Smooth muscle cell (in vitro differentiated cells): Measurements from ENCODE around the gene PTPRK. TPM values are rescaled to one million over a fixed set of nuclear protein-coding genes. Genes with fewer than 3 reads are reported as not detected.

ENCODE experiments used
- DNase-seq: peaks from one replicate; lab custom pipeline; 2025; ENCODE audit not compliant: unreplicated experiment; lab: John Stamatoyannopoulos, UW
- H2AFZ ChIP-seq: fragments of 200-600 bp; sonication (generic); 2 replicates; pipeline ENCODE4 v1.6.0; 2016; ENCODE audit warnings: antibody characterized with exemption, low read depth, mild to moderate bottlenecking
- H3F3A ChIP-seq: fragments of 200-600 bp; sonication (generic); 2 replicates; pipeline ENCODE4 v1.6.0; 2017; ENCODE audit warnings: antibody characterized with exemption, low read depth
- H3K27ac ChIP-seq: fragments of 200-600 bp; sonication (generic); 2 replicates; pipeline ENCODE4 v1.5.1; 2016; ENCODE audit warnings: low read depth, mild to moderate bottlenecking
- H3K27me3 ChIP-seq: fragments of 200-600 bp; sonication (generic); 2 replicates; pipeline ENCODE4 v1.6.1; 2016; ENCODE audit warnings: low read depth, mild to moderate bottlenecking
- H3K36me3 ChIP-seq: fragments of 200-600 bp; sonication (generic); 2 replicates; pipeline ENCODE4 v1.5.1; 2016; ENCODE audit warnings: low read depth
- H3K4me1 ChIP-seq: fragments of 200-600 bp; sonication (generic); 2 replicates; pipeline ENCODE4 v1.5.1; 2016; ENCODE audit warnings: low read depth
- H3K4me2 ChIP-seq: fragments of 200-600 bp; sonication (generic); 2 replicates; pipeline ENCODE4 v1.6.0; 2016; ENCODE audit warnings: mild to moderate bottlenecking
- H3K4me3 ChIP-seq: fragments of 200-600 bp; sonication (generic); 2 replicates; pipeline ENCODE4 v1.5.1; 2016; ENCODE audit warnings: mild to moderate bottlenecking
- H3K79me2 ChIP-seq: fragments of 200-600 bp; sonication (generic); 2 replicates; pipeline ENCODE4 v1.6.0; 2016; ENCODE audit warnings: low read depth, mild to moderate bottlenecking
- H3K9ac ChIP-seq: fragments of 200-600 bp; sonication (generic); 2 replicates; pipeline ENCODE4 v1.6.0; 2016; ENCODE audit warnings: low read depth
- H3K9me3 ChIP-seq: fragments of 200-600 bp; sonication (generic); replicated peaks from 2 replicates; pipeline ENCODE4 v1.5.1; 2016; ENCODE audit warnings: low read depth
- H4K20me1 ChIP-seq: fragments of 200-600 bp; sonication (generic); 2 replicates; pipeline ENCODE4 v1.6.0; 2016; ENCODE audit warnings: low read depth
- CTCF ChIP-seq: fragments of 200-600 bp; sonication (generic); IDR thresholded peaks from 2 replicates; pipeline ENCODE4 v1.5.1; 2017; ENCODE audit warnings: borderline replicate concordance, mild to moderate bottlenecking, antibody characterized with exemption; ENCODE audit not compliant: insufficient read depth, poor library complexity, severe bottlenecking
- WGBS: methylation state at CpG from one replicate; pipeline ENCODE4 v1.1.7; 2016; ENCODE audit warnings: low lambda C conversion rate; 5-methylcytosine and 5-hydroxymethylcytosine counted together
- polyA plus RNA-seq: library from polyadenylated mRNA; unstranded; fragments of >200 nt; fragmentation: Nextera tagmentation; extraction: Ambion mirVana; gene quantifications from 2 replicates; pipeline ENCODE4 v1.2.1, GENCODE V29; 2016
- total RNA-seq: library from RNA; depleted of rRNA; stranded (reverse); fragments of >200 nt; gene quantifications from 2 replicates; pipeline ENCODE4 v1.2.3, GENCODE V29; 2014

The PTPRK gene
- total and polyA plus RNA-seq, 2 experiments from 2014 or later, result 21.7 to 50.4 TPM

- no peaks in the 10 kb centered on the region for H3K27me3 ChIP-seq
- peak overlapping the region; percentile 85 for H3K4me3 ChIP-seq
- WGBS, result under 1% methylated on average over 45 of the region's 46 CpGs
- peaks cover 36% of the 10 kb centered on the region for H4K20me1 ChIP-seq
- peaks cover 49% of the 10 kb centered on the region for H3K79me2 ChIP-seq
- peak; percentile 50 for DNase-seq
- peak overlapping the region; percentile 96 for H3K9ac ChIP-seq
- peak overlapping the region; percentile 88 for H3K4me2 ChIP-seq
- H3K36me3 ChIP-seq, result no peaks in the 10 kb centered on the region
- H3F3A ChIP-seq, result peaks cover 2% of the 10 kb centered on the region
- peak overlapping the region; percentile 100 for H3K27ac ChIP-seq
- no peak for TF ChIP-seq CTCF
- peak overlapping the region; percentile 51 for H2AFZ ChIP-seq
- H3K9me3 ChIP-seq, result no peaks in the 10 kb centered on the region
- peaks cover 37% of the 10 kb centered on the region for H3K4me1 ChIP-seq
These were observed 1.1 kb downstream of the PTPRK start for GRCh38 chr6:128519132-128519930.

- H3K27me3 ChIP-seq, result no peaks in the 10 kb centered on the region
- peak; percentile 2 for TF ChIP-seq CTCF
- no peaks in the 10 kb centered on the region for H3K9me3 ChIP-seq
- H3K9ac ChIP-seq, result peak overlapping the region; percentile 96
- peak overlapping the region; percentile 100 for H3K27ac ChIP-seq
- peaks cover 2% of the 10 kb centered on the region for H3F3A ChIP-seq
- H2AFZ ChIP-seq, result peak overlapping the region; percentile 51
- WGBS, result 19% methylated on average over 21 of the region's 21 CpGs
- peak overlapping the region; percentile 88 for H3K4me2 ChIP-seq
- DNase-seq, result no peak
- peaks cover 56% of the 10 kb centered on the region for H3K79me2 ChIP-seq
- H3K4me1 ChIP-seq, result peaks cover 37% of the 10 kb centered on the region
- H3K36me3 ChIP-seq, result no peaks in the 10 kb centered on the region
- H3K4me3 ChIP-seq, result peak overlapping the region; percentile 85
- peaks cover 39% of the 10 kb centered on the region for H4K20me1 ChIP-seq
These were observed 1.8 kb downstream of the PTPRK start for GRCh38 chr6:128518434-128519131.

GRCh38 chr6:128517124-128517523 lies 3.3 kb downstream of the PTPRK start:
- Histone ChIP-seq H2AFZ (no peak overlapping the region), H3K27ac (no peak overlapping the region), H3K9me3 (no peaks in the 10 kb centered on the region), H3K4me1 (peaks cover 37% of the 10 kb centered on the region), H3K4me2 (peak overlapping the region; percentile 88), H3K36me3 (no peaks in the 10 kb centered on the region), H4K20me1 (peaks cover 39% of the 10 kb centered on the region), H3K79me2 (peaks cover 71% of the 10 kb centered on the region), H3K9ac (no peak overlapping the region), H3K27me3 (no peaks in the 10 kb centered on the region), H3F3A (peaks cover 2% of the 10 kb centered on the region), H3K4me3 (peak overlapping the region; percentile 85)
- DNase-seq, result no peak
- WGBS, result 91% methylated on average over 2 of the region's 2 CpGs
- no peak for TF ChIP-seq CTCF
